Peyer's patch (tissue), 4 donors: Measurements from ENCODE around the gene CREB3L2.

Experiments used
- CTCF ChIP-seq, 6 experiments: fragments of 450-650 bp in 4 of 6; fragments of 200-600 bp in 2 of 6; sonication (generic) in 1 of 6; IDR thresholded peaks; one replicate each; pipeline ENCODE4 v1.5.1; 2017 to 2019; ENCODE audit warnings: antibody characterized with exemption in 6 of 6, mild to moderate bottlenecking in 3 of 6, moderate library complexity in 1 of 6
- POLR2A ChIP-seq, 2 donors: fragments of 450-650 bp; IDR thresholded peaks; one replicate each; pipeline ENCODE4 v1.5.1; 2017; ENCODE audit warnings: antibody characterized with exemption in 2 of 2, mild to moderate bottlenecking in 2 of 2, moderate library complexity in 2 of 2

- TF ChIP-seq CTCF (IDR thresholded peaks at IDR 0.05) (no peak), POLR2A (IDR thresholded peaks at IDR 0.05) (no peak)
Observed at GRCh38 chr7:137871170-137871915, 130.5 kb downstream of the CREB3L2 start.
